ENCODE results near the gene STX4. TPM values are rescaled to one million over a fixed set of nuclear protein-coding genes. Genes with fewer than 3 reads are reported as not detected.
A peak's percentile ranks its signal among the peaks of the same experiment; 100 is the strongest.

STX4 gene
- total RNA-seq, 1 experiment from 2014 or later: 32.3 TPM

DNA sequence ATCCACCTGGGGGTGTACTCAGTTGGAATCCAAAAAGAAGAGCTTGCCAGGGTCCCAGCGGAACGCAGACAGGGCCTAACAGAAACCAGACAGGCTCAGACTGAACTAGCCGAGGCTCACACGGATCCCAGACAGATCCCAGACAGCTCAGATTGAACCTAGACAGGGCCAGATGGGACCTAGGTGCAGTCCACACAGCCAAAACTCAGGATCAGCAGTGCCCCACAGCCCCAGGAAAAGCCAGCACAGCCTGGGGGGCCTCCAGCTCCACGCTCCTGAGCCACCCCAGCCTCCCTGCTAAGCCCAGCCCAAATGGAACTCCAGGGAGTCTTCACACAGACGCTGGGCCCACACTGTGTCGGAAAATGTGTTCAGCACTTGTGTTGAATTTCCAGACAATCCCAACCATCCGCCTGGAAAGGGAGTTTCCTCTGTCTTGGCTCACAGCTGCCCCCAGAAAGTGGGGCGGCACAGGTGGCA, 30.5 kb upstream of the STX4 start:
- no peaks in the 10 kb centered on the region for H3K9me3 Mint-ChIP-seq
- H3K23ac ChIP-seq (ENCODE audit: insufficient read length, low read depth, low read length): no peak overlapping the region
- H3K27me3 Mint-ChIP-seq (ENCODE audit: low read depth): peaks cover 6% of the 10 kb centered on the region; the same call in 1 of the 2 replicates
- no peaks in the 10 kb centered on the region; the same call in 1 of the 2 replicates for H3K79me2 ChIP-seq (ENCODE audit: insufficient read depth, low read length)
- H3K9ac ChIP-seq (ENCODE audit: extremely low read depth, insufficient read length, low read length): no peak overlapping the region
- H2AK5ac ChIP-seq (ENCODE audit: insufficient read length, low read length): no peak overlapping the region
- H3K18ac ChIP-seq (ENCODE audit: insufficient read length, low read depth, low read length): no peak overlapping the region
- no peak overlapping the region for H3T11ph ChIP-seq (ENCODE audit: low read length)
- DNase-seq: no peak
- no peak overlapping the region for H2BK120ac ChIP-seq (ENCODE audit: low read depth, low read length, poor library complexity, severe bottlenecking)
- no peaks in the 10 kb centered on the region for H3K9me3 ChIP-seq (ENCODE audit: control insufficient read depth, low read depth, low read length)
- 0 out of 7 replicates have a peak, but pooled peaks cover 0 to 3% (median 0%) of the 10 kb centered on the region in 3 experiments for H3K36me3 Mint-ChIP-seq (ENCODE audit: insufficient read depth in 1 of 3, low read depth in 3 of 3)
- H4K5ac ChIP-seq (ENCODE audit: insufficient read length, low read depth, low read length): no peak overlapping the region
- no peak overlapping the region for H4K91ac ChIP-seq (ENCODE audit: insufficient read length, low read depth, low read length)
- no peak overlapping the region for H3K4me3 Mint-ChIP-seq
- no peak overlapping the region for H2BK5ac ChIP-seq (ENCODE audit: insufficient read length, low read length)
- no peaks in the 10 kb centered on the region for H3K79me1 ChIP-seq (ENCODE audit: insufficient read depth, low read depth, low read length, poor library complexity, severe bottlenecking)
- no peaks in the 10 kb centered on the region for H3K23me2 ChIP-seq (ENCODE audit: insufficient read length, low read depth, low read length, poor library complexity, severe bottlenecking)
- no peak overlapping the region for H3K27ac ChIP-seq (ENCODE audit: insufficient read length, low read depth, low read length)
- H3K4ac ChIP-seq (ENCODE audit: low read depth, low read length): no peak overlapping the region
- H2AFZ ChIP-seq (ENCODE audit: low read length): no peak overlapping the region
- H2BK20ac ChIP-seq (ENCODE audit: low read depth, low read length, poor library complexity, severe bottlenecking): no peak overlapping the region
- H3K4me2 ChIP-seq (ENCODE audit: insufficient read depth, insufficient read length, low read length): no peak overlapping the region
- H3K27ac Mint-ChIP-seq: peak overlapping the region in 1 of 3 experiments; percentile 62; a peak in 2 of 7 replicates
- H3K4me1 ChIP-seq (ENCODE audit: insufficient read depth, low read length): no peaks in the 10 kb centered on the region
- TF ChIP-seq, protein P1, sequence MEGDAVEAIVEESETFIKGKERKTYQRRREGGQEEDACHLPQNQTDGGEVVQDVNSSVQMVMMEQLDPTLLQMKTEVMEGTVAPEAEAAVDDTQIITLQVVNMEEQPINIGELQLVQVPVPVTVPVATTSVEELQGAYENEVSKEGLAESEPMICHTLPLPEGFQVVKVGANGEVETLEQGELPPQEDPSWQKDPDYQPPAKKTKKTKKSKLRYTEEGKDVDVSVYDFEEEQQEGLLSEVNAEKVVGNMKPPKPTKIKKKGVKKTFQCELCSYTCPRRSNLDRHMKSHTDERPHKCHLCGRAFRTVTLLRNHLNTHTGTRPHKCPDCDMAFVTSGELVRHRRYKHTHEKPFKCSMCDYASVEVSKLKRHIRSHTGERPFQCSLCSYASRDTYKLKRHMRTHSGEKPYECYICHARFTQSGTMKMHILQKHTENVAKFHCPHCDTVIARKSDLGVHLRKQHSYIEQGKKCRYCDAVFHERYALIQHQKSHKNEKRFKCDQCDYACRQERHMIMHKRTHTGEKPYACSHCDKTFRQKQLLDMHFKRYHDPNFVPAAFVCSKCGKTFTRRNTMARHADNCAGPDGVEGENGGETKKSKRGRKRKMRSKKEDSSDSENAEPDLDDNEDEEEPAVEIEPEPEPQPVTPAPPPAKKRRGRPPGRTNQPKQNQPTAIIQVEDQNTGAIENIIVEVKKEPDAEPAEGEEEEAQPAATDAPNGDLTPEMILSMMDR (conservative IDR thresholded peaks at IDR 0.05): no peak
- no CpG with 5 or more reads among the region's 9 CpGs for WGBS (ENCODE audit: extremely low coverage, insufficient read length, low lambda C conversion rate)
- no peak overlapping the region for H4K8ac ChIP-seq (replicated peaks; ENCODE audit: insufficient read length, low read depth, low read length)
- H3K4me1 Mint-ChIP-seq: peaks cover 21 to 29% of the 10 kb centered on the region in 2 experiments
- no peak overlapping the region for H2BK15ac ChIP-seq (ENCODE audit: low read depth, low read length)
- no peaks in the 10 kb centered on the region for H3K27me3 ChIP-seq (ENCODE audit: insufficient read depth, low read length)
- H3K14ac ChIP-seq (ENCODE audit: insufficient read depth, low read length): no peak overlapping the region
- no peak overlapping the region for H3K56ac ChIP-seq (ENCODE audit: insufficient read length, low read depth, low read length)
- no peaks in the 10 kb centered on the region for H4K20me1 ChIP-seq (ENCODE audit: control insufficient read depth, insufficient read depth, insufficient read length)
- H2BK12ac ChIP-seq (ENCODE audit: insufficient read length, low read depth, low read length): no peak overlapping the region
